PC-9 (cell line): ENCODE measurements around the gene MAN2A1. TPM values are rescaled to one million over a fixed set of nuclear protein-coding genes. Genes with fewer than 3 reads are reported as not detected.

ENCODE experiments used
- BruUV-seq: library from RNA; stranded (reverse); fragments of 400-500 nt; replicated peaks from 2 replicates; lab custom pipeline; 2021; lab: Mats Ljungman, UMichigan
- CTCF ChIA-PET: fragments of 300-600 bp; sonication (Branson Sonifier 250); formaldehyde crosslinking; loops from one replicate; lab custom pipeline; 2022; ENCODE audit warnings: antibody characterized with exemption; lab: Charles Lee
- POLR2A ChIA-PET: fragments of 300-600 bp; sonication (Branson Sonifier 250); formaldehyde crosslinking; loops from one replicate; lab custom pipeline; 2022; ENCODE audit warnings: antibody characterized with exemption; ENCODE audit not compliant: unreplicated experiment; lab: Charles Lee
- DNase-seq, 2 experiments: peaks; one replicate each; pipeline versions ENCODE4 v3.0.0 to v3.0.0-alpha.2; 2015 to 2022; ENCODE audit warnings: mixed read lengths in 1 of 2
- H2AFZ ChIP-seq: fragments of 200-600 bp; sonication (generic); 2 replicates; pipeline ENCODE4 v1.8.1; 2017; ENCODE audit warnings: antibody characterized with exemption
- H3F3A ChIP-seq: fragments of 200-600 bp; sonication (generic); 2 replicates; pipeline ENCODE4 v1.8.1; 2017; ENCODE audit warnings: antibody characterized with exemption, mild to moderate bottlenecking, low read depth; ENCODE audit not compliant: insufficient read depth
- H3K27ac ChIP-seq: fragments of 200-600 bp; sonication (generic); 2 replicates; pipeline ENCODE4 v1.6.1; 2016; ENCODE audit warnings: mixed run types
- H3K27me3 ChIP-seq: fragments of 200-600 bp; sonication (generic); 2 replicates; pipeline ENCODE4 v1.6.1; 2016; ENCODE audit warnings: low read depth, mixed run types; ENCODE audit not compliant: insufficient read depth
- H3K36me3 ChIP-seq: fragments of 200-600 bp; sonication (generic); 2 replicates; pipeline ENCODE4 v1.6.1; 2016; ENCODE audit warnings: low read depth, mixed run types
- H3K4me1 ChIP-seq: fragments of 200-600 bp; sonication (generic); replicated peaks from 2 replicates; pipeline ENCODE4 v1.6.1; 2016; ENCODE audit warnings: mixed run types; ENCODE audit not compliant: insufficient read depth
- H3K4me2 ChIP-seq: fragments of 200-600 bp; sonication (generic); 2 replicates; pipeline ENCODE4 v1.6.1; 2017; ENCODE audit warnings: mixed run types
- H3K4me3 ChIP-seq: fragments of 200-600 bp; sonication (generic); 2 replicates; pipeline ENCODE4 v1.6.1; 2016; ENCODE audit warnings: mixed run types
- H3K79me2 ChIP-seq: fragments of 200-600 bp; sonication (generic); 2 replicates; pipeline ENCODE4 v1.6.1; 2017; ENCODE audit warnings: low read depth, mixed run types
- H3K9me2 ChIP-seq: fragments of 200-600 bp; sonication (generic); 2 replicates; pipeline ENCODE4 v1.8.1; 2017; ENCODE audit warnings: mild to moderate bottlenecking; ENCODE audit not compliant: insufficient read depth
- H3K9me3 ChIP-seq: fragments of 200-600 bp; sonication (generic); 2 replicates; pipeline ENCODE4 v1.8.1; 2016; ENCODE audit warnings: low read depth; ENCODE audit not compliant: insufficient read depth
- H4K20me1 ChIP-seq: fragments of 200-600 bp; sonication (generic); 2 replicates; pipeline ENCODE4 v1.8.1; 2017; ENCODE audit not compliant: insufficient read depth
- EZH2 ChIP-seq: fragments of 200-600 bp; sonication (generic); IDR thresholded peaks from 2 replicates; pipeline ENCODE4 v1.8.0; 2017; ENCODE audit warnings: antibody characterized with exemption, low read depth
- intact Hi-C: fragments of 100-400 bp; cut with micrococcal nuclease; formaldehyde crosslinking; loops from one replicate; pipeline ENCODE4 v1.10.0; 2022; ENCODE audit not compliant: unreplicated experiment
- total RNA-seq: library from RNA; stranded (reverse); gene quantifications from 2 replicates; pipeline ENCODE4 v1.2.3, GENCODE V29; 2021
- TF ChIP-seq, protein P1 (sequence below): fragments of 200-600 bp; sonication (generic); conservative IDR thresholded peaks from 2 replicates; pipeline ENCODE4 v1.6.1; 2017; ENCODE audit warnings: mixed run types, antibody characterized with exemption, mild to moderate bottlenecking, moderate library complexity

MAN2A1 gene
- total RNA-seq, 1 experiment from 2014 or later: 27.3 TPM

DNA sequence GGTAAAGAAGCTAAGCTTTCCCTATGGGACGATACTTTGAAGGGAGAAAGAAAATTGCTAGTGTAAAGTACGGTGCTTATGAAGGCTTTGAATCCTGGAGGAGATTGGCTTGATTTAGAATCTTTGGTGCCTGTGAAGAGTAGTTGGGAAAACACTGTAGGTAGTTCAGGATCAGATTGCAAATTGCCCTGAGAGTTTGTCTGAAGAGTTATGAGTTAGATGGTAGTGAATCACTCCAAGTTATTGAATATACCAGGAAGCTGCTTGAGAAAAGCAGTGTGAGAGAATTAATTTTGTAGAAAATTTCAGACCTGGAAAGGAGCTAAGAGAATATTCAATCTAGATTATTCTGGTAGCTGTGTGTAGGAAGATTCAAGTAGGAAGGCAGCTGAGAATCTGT, 11.5 kb downstream of the MAN2A1 start:
- H3K4me1 ChIP-seq: no peaks in the 10 kb centered on the region
- no peaks in the 10 kb centered on the region for H3K27me3 ChIP-seq
- no peaks in the 10 kb centered on the region; the same call in 1 of the 2 replicates for H4K20me1 ChIP-seq
- peaks cover 24% of the 10 kb centered on the region for H3K79me2 ChIP-seq
- intact Hi-C loops: no loop called here
- no peaks in the 10 kb centered on the region for H3K9me3 ChIP-seq
- H3K4me2 ChIP-seq: no peak overlapping the region
- ChIA-PET POLR2A (interaction anchor here (0.6 kb wide), 1 partner anchor 10 kb away, joined by 5 read pairs; no protein-coding TSS in a partner anchor), CTCF (no interaction called here)
- no peak for DNase-seq
- TF ChIP-seq, protein P1, sequence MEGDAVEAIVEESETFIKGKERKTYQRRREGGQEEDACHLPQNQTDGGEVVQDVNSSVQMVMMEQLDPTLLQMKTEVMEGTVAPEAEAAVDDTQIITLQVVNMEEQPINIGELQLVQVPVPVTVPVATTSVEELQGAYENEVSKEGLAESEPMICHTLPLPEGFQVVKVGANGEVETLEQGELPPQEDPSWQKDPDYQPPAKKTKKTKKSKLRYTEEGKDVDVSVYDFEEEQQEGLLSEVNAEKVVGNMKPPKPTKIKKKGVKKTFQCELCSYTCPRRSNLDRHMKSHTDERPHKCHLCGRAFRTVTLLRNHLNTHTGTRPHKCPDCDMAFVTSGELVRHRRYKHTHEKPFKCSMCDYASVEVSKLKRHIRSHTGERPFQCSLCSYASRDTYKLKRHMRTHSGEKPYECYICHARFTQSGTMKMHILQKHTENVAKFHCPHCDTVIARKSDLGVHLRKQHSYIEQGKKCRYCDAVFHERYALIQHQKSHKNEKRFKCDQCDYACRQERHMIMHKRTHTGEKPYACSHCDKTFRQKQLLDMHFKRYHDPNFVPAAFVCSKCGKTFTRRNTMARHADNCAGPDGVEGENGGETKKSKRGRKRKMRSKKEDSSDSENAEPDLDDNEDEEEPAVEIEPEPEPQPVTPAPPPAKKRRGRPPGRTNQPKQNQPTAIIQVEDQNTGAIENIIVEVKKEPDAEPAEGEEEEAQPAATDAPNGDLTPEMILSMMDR: no peak
- no peak for TF ChIP-seq EZH2
- no peaks in the 10 kb centered on the region for H3K36me3 ChIP-seq
- BruUV-seq: no TSS peak
- no peak overlapping the region for H3K27ac ChIP-seq
- no peak overlapping the region for H2AFZ ChIP-seq
- H3K9me2 ChIP-seq: no peaks in the 10 kb centered on the region
- H3K4me3 ChIP-seq: no peak overlapping the region
- H3F3A ChIP-seq: no peaks in the 10 kb centered on the region

DNA sequence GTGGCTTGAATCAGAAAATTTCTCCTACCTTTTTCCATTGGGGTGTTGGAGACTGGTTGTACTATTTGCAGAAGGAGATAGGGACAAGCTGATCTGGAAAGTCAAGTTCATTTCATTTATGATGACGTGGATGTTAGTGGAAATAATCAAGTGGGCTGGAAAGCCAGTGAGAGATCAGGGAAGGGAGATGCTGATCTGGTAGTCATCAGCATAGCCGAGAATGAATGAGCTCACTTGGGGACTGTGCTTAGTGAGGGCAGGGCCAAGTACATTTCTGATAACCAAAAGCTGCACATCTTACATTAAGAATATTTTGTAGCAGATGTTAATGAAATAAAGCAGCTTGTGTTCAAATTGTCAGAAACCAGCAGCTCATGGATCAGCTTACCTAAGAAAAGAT, 12.1 kb downstream of the MAN2A1 start:
- TF ChIP-seq, protein P1: no peak
- no peak for TF ChIP-seq EZH2

DNA sequence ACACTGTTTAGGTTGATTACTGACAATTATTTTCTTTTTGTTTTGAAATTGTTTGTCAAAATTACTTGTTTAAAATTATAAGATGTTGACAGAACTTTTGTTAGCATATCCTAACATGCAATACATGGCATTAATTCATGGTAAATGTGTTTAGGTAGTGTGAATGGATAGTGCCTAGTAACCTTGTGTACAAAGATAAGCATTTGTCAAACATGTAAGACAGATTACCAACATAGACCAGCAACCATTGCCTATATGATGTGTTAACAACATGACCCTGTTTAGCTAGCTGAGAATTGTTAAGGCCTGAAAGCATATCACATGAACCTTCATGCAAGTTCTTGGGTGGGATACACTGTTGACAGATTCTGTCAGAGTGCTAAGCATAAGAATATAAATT, 13.4 kb downstream of the MAN2A1 start:
- Histone ChIP-seq H3K27me3 (no peaks in the 10 kb centered on the region), H3K9me2 (no peaks in the 10 kb centered on the region), H3K4me3 (no peak overlapping the region), H3K4me2 (no peak overlapping the region), H3K4me1 (no peaks in the 10 kb centered on the region), H3K27ac (no peak overlapping the region), H3K79me2 (peaks cover 10% of the 10 kb centered on the region; the same call in 1 of the 2 replicates), H3K9me3 (no peaks in the 10 kb centered on the region), H3F3A (no peaks in the 10 kb centered on the region), H2AFZ (no peak overlapping the region), H4K20me1 (no peaks in the 10 kb centered on the region; the same call in 1 of the 2 replicates), H3K36me3 (no peaks in the 10 kb centered on the region)
- no peak for DNase-seq
- intact Hi-C loops: no loop called here
- POLR2A ChIA-PET: no interaction called here
- no peak for TF ChIP-seq EZH2
- TF ChIP-seq, protein P1: no peak
- CTCF ChIA-PET: no interaction called here
- no TSS peak for BruUV-seq

More for the DNA sequence above, 12.1 kb downstream of the MAN2A1 start:
- CTCF ChIA-PET: no interaction called here
- BruUV-seq: no TSS peak
- intact Hi-C loops: no loop called here
- Histone ChIP-seq H2AFZ (no peak overlapping the region), H3K9me3 (no peaks in the 10 kb centered on the region), H3K4me2 (no peak overlapping the region), H3K9me2 (no peaks in the 10 kb centered on the region), H3K4me1 (no peaks in the 10 kb centered on the region), H3K36me3 (no peaks in the 10 kb centered on the region), H3K27ac (no peak overlapping the region), H3K4me3 (no peak overlapping the region), H3K27me3 (no peaks in the 10 kb centered on the region), H4K20me1 (no peaks in the 10 kb centered on the region; the same call in 1 of the 2 replicates), H3K79me2 (peaks cover 18% of the 10 kb centered on the region), H3F3A (no peaks in the 10 kb centered on the region)
- DNase-seq: no peak
- POLR2A ChIA-PET: no interaction called here
